ENCODE measurements around the gene UNC93A. TPM values are rescaled to one million over a fixed set of nuclear protein-coding genes. Genes with fewer than 3 reads are reported as not detected.
"Not testable (repeated sequence)": the region's sequence is repeated elsewhere in the genome, so short reads cannot be mapped to it uniquely, and the experiment has no call there.

UNC93A gene
- total RNA-seq, 1 donor from 2014 or later: not detected

- DNase-seq (no peak), ATAC-seq (no peak)
- intact Hi-C loops (cut with micrococcal nuclease): no loop called here
Measured at GRCh38 chr6:167305796-167306195, 14.7 kb downstream of the UNC93A start.

GRCh38 chr6:167306401-167306998 lies 15.4 kb downstream of the UNC93A start:
- DNase-seq: no peak
- intact Hi-C loops (cut with micrococcal nuclease): no loop called here
- no peak for ATAC-seq

GRCh38 chr6:167307342-167307955 lies 16.3 kb downstream of the UNC93A start:
- no peak for ATAC-seq
- intact Hi-C loops (cut with micrococcal nuclease): no loop called here
- no peak for DNase-seq

GRCh38 chr6:167308207-167308606 lies 17.1 kb downstream of the UNC93A start:
- DNase-seq: no peak
- intact Hi-C loops (cut with micrococcal nuclease): no loop called here
- ATAC-seq: no peak

GRCh38 chr6:167309355-167310192 lies 18.5 kb downstream of the UNC93A start:
- ATAC-seq; intact Hi-C loops (cut with micrococcal nuclease); DNase-seq: not testable (repeated sequence)

DNA sequence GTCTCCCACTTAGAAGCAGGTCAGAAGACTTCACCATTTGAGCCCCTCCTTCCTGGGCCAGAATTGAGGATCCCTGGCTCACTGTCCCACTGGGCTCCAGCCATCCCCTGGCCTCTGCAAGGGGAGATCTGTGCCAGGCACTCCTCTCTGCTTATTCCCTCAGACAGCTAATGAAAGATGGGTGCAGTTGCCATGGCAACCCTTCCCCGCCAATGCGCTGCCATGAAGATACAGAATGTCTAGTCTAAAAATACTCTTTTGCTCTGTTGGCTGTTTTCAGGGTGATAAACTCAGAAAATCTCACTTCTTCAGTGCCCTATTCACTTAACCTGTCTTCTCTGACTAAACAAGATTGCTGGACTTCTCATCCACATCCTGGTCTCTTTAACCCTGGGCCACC lies 20.2 kb downstream of the UNC93A start:
- ATAC-seq (no peak), DNase-seq (no peak)
- intact Hi-C loops (cut with micrococcal nuclease): no loop called here

DNA sequence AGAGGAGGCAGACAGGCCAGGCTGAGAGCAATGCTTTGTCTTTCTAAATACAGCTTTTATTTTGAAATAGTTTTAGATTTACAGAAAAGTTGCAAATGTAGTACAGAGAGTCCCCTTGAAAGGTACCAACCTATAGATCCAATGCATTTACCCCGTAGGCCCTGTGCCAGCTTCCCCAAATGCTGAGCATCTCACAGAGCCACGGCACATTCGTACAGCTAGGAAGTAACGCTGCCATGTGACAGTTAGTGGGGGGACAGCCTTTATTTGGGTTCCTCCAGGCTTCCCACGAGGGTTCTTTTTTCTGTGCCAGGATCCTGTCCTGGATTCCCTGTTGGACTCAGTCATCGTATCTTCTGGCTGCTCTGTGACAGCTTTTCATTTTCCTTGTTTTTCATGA lies 20.6 kb downstream of the UNC93A start:
- ATAC-seq; DNase-seq; intact Hi-C loops (cut with micrococcal nuclease): not testable (repeated sequence)

DNA sequence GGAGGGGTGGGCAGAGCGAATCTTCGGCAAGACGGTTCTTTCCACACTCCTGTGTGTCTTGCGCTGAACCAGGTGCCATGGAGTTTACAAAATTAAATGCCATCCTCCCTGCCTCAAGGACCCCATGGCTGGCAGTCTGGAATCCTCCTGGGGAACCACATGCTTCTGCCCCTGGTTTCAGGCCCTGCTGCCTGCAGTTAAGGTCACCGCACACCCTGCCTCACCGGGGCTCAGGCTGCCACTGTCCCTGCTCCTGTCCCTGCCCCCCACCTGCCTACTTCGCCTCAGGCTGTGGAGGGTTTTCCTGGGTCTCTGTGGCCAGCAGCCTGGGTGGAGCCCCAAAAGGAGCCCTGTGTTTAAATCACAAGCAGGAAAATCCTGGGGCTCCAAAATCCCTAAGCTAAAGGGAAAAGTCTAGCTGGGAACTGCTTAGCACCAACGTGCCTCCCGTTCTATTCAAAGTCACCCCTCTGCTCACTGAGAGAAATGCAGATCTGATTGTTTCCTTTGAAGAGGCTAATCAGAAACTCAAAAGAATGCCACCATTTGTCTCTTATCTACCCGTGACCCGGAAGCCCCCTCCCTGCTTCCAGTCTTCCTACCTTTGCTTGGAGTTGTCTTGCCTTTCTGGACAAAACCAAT lies 23.2 kb downstream of the UNC93A start:
- intact Hi-C loops (cut with micrococcal nuclease): no loop called here
- no peak for ATAC-seq
- no peak for DNase-seq

DNA sequence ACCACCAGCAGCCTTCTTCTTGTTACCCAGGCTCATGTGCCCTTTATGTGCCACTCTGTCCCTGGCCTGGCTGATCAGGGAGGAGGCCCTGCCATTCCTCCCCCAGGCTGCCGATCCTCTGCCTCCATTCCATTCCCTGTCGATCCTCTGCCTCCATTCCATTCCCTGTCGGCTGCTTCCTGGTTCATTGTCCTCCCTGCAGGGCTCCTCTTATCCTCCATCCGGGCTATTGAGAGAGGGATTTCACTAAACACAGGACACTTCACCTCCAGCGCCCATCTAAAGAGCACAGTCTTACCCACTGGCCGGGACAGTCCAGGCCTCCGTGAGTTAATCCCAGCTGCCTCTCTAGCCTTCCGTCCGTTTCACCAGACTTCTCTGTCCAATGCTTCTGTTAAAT lies 26.1 kb downstream of the UNC93A start:
- DNase-seq (no peak), ATAC-seq (no peak)
- intact Hi-C loops (cut with micrococcal nuclease): no loop called here

DNA sequence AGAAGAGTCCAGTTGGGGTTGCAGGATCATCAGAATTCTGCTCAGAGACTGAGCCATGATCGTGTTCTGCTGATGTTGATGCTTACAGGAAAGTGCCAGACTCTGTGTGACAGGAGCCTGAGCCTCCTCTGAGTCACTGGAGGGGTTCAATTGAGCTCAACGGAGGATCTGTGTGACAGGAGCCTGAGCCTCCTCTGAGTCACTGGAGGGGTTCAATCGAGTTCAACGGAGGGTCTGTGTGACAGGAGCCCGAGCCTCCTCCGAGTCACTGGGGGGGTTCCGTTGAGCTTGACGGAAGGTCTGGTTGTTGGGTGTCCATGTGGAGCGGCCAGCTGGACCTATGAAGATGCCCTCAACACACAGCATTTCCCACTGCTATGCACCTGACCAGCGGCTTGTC lies 27.2 kb downstream of the UNC93A start:
- ATAC-seq; intact Hi-C loops (cut with micrococcal nuclease): not testable (repeated sequence)

GRCh38 chr6:167318856-167319255 lies 27.7 kb downstream of the UNC93A start:
- DNase-seq; ATAC-seq; intact Hi-C loops (cut with micrococcal nuclease): not testable (repeated sequence)

More for the DNA sequence above, 27.2 kb downstream of the UNC93A start:
- not testable (repeated sequence) for DNase-seq

- intact Hi-C loops (cut with micrococcal nuclease); DNase-seq; ATAC-seq: not testable (repeated sequence)
Measured at GRCh38 chr6:167319856-167320753, 29.0 kb downstream of the UNC93A start.

- DNase-seq; ATAC-seq; intact Hi-C loops (cut with micrococcal nuclease): not testable (repeated sequence)
Measured at GRCh38 chr6:167320754-167321056, 29.6 kb downstream of the UNC93A start.

- ATAC-seq; intact Hi-C loops (cut with micrococcal nuclease); DNase-seq: not testable (repeated sequence)
Measured at GRCh38 chr6:167321185-167321584, 30.1 kb downstream of the UNC93A start.

GRCh38 chr6:167323111-167323510 lies 32.0 kb downstream of the UNC93A start:
- ATAC-seq (no peak), DNase-seq (no peak)
- intact Hi-C loops (cut with micrococcal nuclease): no loop called here

GRCh38 chr6:167324111-167324510 lies 33.0 kb downstream of the UNC93A start:
- intact Hi-C loops (cut with micrococcal nuclease): no loop called here
- ATAC-seq: no peak
- no peak for DNase-seq

DNA sequence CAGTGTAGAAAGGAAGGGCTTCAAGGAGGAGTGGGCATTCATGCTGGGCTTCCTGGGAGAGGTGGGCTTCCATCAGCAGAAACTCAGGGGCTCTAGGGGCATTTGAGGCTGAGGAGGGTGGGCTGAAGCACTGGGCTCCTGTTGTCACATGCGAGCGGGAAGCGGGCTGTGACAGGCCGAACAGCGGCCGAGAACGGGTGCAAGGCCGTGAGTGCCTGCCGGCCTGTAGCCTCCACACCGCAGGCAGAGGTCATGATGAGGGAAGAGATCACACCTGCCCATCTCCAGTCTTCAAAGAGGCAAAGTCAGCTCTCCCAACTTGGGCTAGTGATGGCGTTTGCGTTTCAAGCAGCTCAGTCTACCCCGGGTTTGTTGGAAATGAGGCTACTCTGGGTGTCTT lies 34.7 kb downstream of the UNC93A start:
- intact Hi-C loops (cut with micrococcal nuclease): no loop called here
- ATAC-seq (no peak), DNase-seq (no peak)

DNA sequence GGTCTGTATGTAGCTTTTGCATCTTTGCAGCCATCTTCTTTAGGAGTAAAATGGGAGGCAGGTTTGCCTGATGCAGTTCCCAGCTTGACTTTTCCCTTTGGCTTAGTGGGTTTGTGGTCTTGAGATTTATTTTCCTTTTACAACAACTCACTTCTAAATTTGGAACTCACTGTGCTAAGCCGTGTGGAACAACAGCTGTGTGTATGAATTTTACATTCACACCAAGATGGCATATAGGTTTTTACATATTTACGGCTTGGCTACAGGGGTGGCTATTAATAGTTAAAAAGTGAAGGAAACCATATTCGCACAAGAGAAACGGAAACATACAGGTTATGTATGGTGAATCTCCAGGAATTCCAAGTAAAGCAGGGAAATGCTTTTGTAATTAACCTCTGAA lies 36.3 kb downstream of the UNC93A start:
- intact Hi-C loops (cut with micrococcal nuclease): no loop called here
- DNase-seq (no peak), ATAC-seq (no peak)

GRCh38 chr6:167328086-167328485 lies 37.0 kb downstream of the UNC93A start:
- ATAC-seq (no peak), DNase-seq (no peak)
- intact Hi-C loops (cut with micrococcal nuclease): no loop called here
